ENCODE measurements around the gene BRD3OS.

The BRD3OS gene

GRCh38 chr9:134028076-134028475 lies 2.8 kb downstream of the BRD3OS start:
- no peak for TF ChIP-seq CTCF (IDR thresholded peaks at IDR 0.05; ENCODE audit: extremely low read depth, missing control alignments)

GRCh38 chr9:134028575-134029247 lies 3.4 kb downstream of the BRD3OS start:
- no peak for TF ChIP-seq CTCF (IDR thresholded peaks at IDR 0.05; ENCODE audit: extremely low read depth, missing control alignments)
- DNase-seq (ENCODE audit: low spot score), result no peak

More at GRCh38 chr9:134028076-134028475, 2.8 kb downstream of the BRD3OS start:
- DNase-seq (ENCODE audit: low spot score), result no peak

- no peak for DNase-seq (ENCODE audit: low spot score)
- no peak for TF ChIP-seq CTCF (IDR thresholded peaks at IDR 0.05; ENCODE audit: extremely low read depth, missing control alignments)
Measured at GRCh38 chr9:134029248-134030226, 4.3 kb downstream of the BRD3OS start.

- no peak for TF ChIP-seq CTCF (IDR thresholded peaks at IDR 0.05; ENCODE audit: extremely low read depth, missing control alignments)
- DNase-seq (ENCODE audit: low spot score), result no peak
Measured at GRCh38 chr9:134030821-134031470, 5.7 kb downstream of the BRD3OS start.

- no peak for DNase-seq (ENCODE audit: low spot score)
- TF ChIP-seq CTCF (IDR thresholded peaks at IDR 0.05; ENCODE audit: extremely low read depth, missing control alignments), result no peak
Measured at GRCh38 chr9:134031783-134032182, 6.5 kb downstream of the BRD3OS start.

- no peak for TF ChIP-seq CTCF (IDR thresholded peaks at IDR 0.05; ENCODE audit: extremely low read depth, missing control alignments)
- DNase-seq (ENCODE audit: low spot score), result no peak
Measured at GRCh38 chr9:134032456-134033222, 7.4 kb downstream of the BRD3OS start.
